MM.1S (cell line): ENCODE measurements around the gene HTRA3.

Experiments
- EZH2 ChIP-seq: fragments of 300-600 bp; sonication (generic); optimal IDR thresholded peaks from 2 replicates; pipeline ENCODE3; 2017; ENCODE audit warnings: low read depth, mild to moderate bottlenecking, antibody characterized with exemption, low read length, mixed read lengths
- TF ChIP-seq, protein P1 (sequence below): fragments of 300-600 bp; sonication (generic); IDR thresholded peaks from 2 replicates; pipeline ENCODE4 v1.5.1; 2016; ENCODE audit warnings: antibody characterized with exemption, low read length, mixed read lengths

DNA sequence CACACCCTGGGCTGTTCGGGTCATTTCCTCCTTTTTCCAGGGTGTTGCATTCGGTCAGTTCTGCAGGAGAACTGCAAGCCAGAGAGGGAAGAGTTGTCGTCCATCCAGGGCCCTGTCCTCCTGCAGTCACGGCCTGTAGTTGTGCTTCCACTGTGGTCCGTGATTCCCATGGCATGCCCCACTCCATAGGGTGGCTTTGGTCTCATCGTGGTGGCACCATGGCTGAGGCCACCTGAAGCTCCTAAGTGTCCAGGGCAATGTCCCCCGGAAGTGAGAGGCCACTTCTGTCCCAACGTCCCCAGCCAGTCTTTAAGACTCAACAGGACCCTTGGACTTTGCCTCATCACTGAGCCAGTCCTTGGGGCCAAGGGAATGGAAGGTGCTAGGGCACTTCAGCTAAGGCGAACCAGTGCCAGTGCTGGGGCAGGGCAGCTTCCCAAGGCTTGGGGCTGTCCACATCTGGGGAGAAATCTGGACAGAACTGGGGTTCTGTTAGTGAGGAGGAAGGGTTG lies 83.7 kb downstream of the HTRA3 start:
- TF ChIP-seq EZH2, result no peak
- TF ChIP-seq, protein P1, sequence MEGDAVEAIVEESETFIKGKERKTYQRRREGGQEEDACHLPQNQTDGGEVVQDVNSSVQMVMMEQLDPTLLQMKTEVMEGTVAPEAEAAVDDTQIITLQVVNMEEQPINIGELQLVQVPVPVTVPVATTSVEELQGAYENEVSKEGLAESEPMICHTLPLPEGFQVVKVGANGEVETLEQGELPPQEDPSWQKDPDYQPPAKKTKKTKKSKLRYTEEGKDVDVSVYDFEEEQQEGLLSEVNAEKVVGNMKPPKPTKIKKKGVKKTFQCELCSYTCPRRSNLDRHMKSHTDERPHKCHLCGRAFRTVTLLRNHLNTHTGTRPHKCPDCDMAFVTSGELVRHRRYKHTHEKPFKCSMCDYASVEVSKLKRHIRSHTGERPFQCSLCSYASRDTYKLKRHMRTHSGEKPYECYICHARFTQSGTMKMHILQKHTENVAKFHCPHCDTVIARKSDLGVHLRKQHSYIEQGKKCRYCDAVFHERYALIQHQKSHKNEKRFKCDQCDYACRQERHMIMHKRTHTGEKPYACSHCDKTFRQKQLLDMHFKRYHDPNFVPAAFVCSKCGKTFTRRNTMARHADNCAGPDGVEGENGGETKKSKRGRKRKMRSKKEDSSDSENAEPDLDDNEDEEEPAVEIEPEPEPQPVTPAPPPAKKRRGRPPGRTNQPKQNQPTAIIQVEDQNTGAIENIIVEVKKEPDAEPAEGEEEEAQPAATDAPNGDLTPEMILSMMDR, result no peak
